GM23338 (cell line): Measurements from ENCODE around the gene IRGC. TPM values are rescaled to one million over a fixed set of nuclear protein-coding genes. Genes with fewer than 3 reads are reported as not detected.

Experiments used
- ATAC-seq: fragments of 200-7000 bp; cut with Tn5 transposase; 3 replicates; pipeline ENCODE4 v1.9.1; 2020
- DNase-seq: peaks from one replicate; pipeline ENCODE4 v3.0.0-alpha.2; 2015; ENCODE audit warnings: low spot score
- H2AFZ ChIP-seq: fragments of 200-600 bp; sonication (generic); 2 replicates; pipeline ENCODE4 v1.8.0; 2016; ENCODE audit warnings: antibody characterized with exemption, mild to moderate bottlenecking, moderate library complexity
- H3F3A ChIP-seq: fragments of 200-600 bp; sonication (generic); replicated peaks from 2 replicates; pipeline ENCODE4 v1.8.0; 2017; ENCODE audit warnings: antibody characterized with exemption, mixed run types, low read depth
- H3K27ac ChIP-seq: fragments of 200-600 bp; sonication (generic); 2 replicates; pipeline ENCODE4 v1.6.1; 2016; ENCODE audit warnings: low read depth
- H3K27me3 ChIP-seq: fragments of 200-600 bp; sonication (generic); 2 replicates; pipeline ENCODE4 v1.8.0; 2016; ENCODE audit warnings: mild to moderate bottlenecking, mixed run types, moderate library complexity; ENCODE audit not compliant: insufficient read depth
- H3K36me3 ChIP-seq: fragments of 200-600 bp; sonication (generic); 2 replicates; pipeline ENCODE4 v1.8.0; 2016; ENCODE audit warnings: mild to moderate bottlenecking; ENCODE audit not compliant: insufficient read depth
- H3K4me1 ChIP-seq: fragments of 200-600 bp; sonication (generic); 2 replicates; pipeline ENCODE4 v1.8.0; 2016; ENCODE audit warnings: mild to moderate bottlenecking, moderate library complexity; ENCODE audit not compliant: insufficient read depth
- H3K4me2 ChIP-seq: fragments of 200-600 bp; sonication (generic); 2 replicates; pipeline ENCODE4 v1.7.1; 2017; ENCODE audit warnings: mixed run types
- H3K4me3 ChIP-seq: fragments of 200-600 bp; sonication (generic); 2 replicates; pipeline ENCODE4 v1.6.1; 2016; ENCODE audit warnings: mixed run types
- H3K79me2 ChIP-seq: fragments of 200-600 bp; sonication (generic); replicated peaks from 2 replicates; pipeline ENCODE4 v1.8.0; 2017; ENCODE audit warnings: mild to moderate bottlenecking; ENCODE audit not compliant: insufficient read depth
- H3K9me2 ChIP-seq: fragments of 200-600 bp; sonication (generic); 2 replicates; pipeline ENCODE4 v1.8.0; 2017; ENCODE audit not compliant: insufficient read depth
- H4K20me1 ChIP-seq: fragments of 200-600 bp; sonication (generic); replicated peaks from 2 replicates; pipeline ENCODE4 v1.8.0; 2017; ENCODE audit warnings: mild to moderate bottlenecking; ENCODE audit not compliant: insufficient read depth
- H3K27ac Mint-ChIP-seq: 2 replicates; pipeline ENCODE4 v1.8.0; 2020; ENCODE audit warnings: inconsistent platforms, mild to moderate bottlenecking, moderate library complexity, mixed read lengths
- H3K27me3 Mint-ChIP-seq: 3 replicates; pipeline ENCODE4 v1.8.0; 2022; ENCODE audit warnings: low read depth, mild to moderate bottlenecking, moderate library complexity, mixed read lengths, inconsistent platforms; ENCODE audit not compliant: insufficient read depth, poor library complexity
- H3K36me3 Mint-ChIP-seq: 3 replicates; pipeline ENCODE4 v1.8.0; 2021; ENCODE audit warnings: low read depth, mild to moderate bottlenecking, inconsistent platforms, moderate library complexity, mixed read lengths
- H3K4me1 Mint-ChIP-seq: 3 replicates; pipeline ENCODE4 v1.8.0; 2020; ENCODE audit warnings: mild to moderate bottlenecking, inconsistent platforms, mixed read lengths
- H3K4me3 Mint-ChIP-seq: 3 replicates; pipeline ENCODE4 v1.8.0; 2021; ENCODE audit warnings: moderate library complexity, mild to moderate bottlenecking, inconsistent platforms, mixed read lengths
- H3K9me3 Mint-ChIP-seq: 3 replicates; pipeline ENCODE4 v1.8.0; 2020; ENCODE audit warnings: moderate library complexity, mild to moderate bottlenecking, inconsistent platforms, mixed read lengths
- CREB1 ChIP-seq: fragments of 250-450 bp; sonication (Bioruptor Pico); IDR thresholded peaks from 2 replicates; pipeline ENCODE4 v1.5.0; 2020; ENCODE audit warnings: low read depth, mild to moderate bottlenecking, moderate library complexity
- ETS1 ChIP-seq: IDR thresholded peaks from 2 replicates; pipeline ENCODE4 v1.6.1; 2016; ENCODE audit warnings: antibody characterized with exemption
- EZH2phosphoT487 ChIP-seq: fragments of 200-600 bp; sonication (generic); IDR thresholded peaks from one replicate; pipeline ENCODE4 v1.8.1; 2018; ENCODE audit warnings: antibody characterized with exemption; ENCODE audit not compliant: unreplicated experiment
- JUNB ChIP-seq: IDR thresholded peaks from one replicate; pipeline ENCODE4 v1.6.1; 2016; ENCODE audit warnings: antibody characterized with exemption; ENCODE audit not compliant: unreplicated experiment
- POLR2AphosphoS5 ChIP-seq: IDR thresholded peaks from 2 replicates; pipeline ENCODE4 v1.6.1; 2016; ENCODE audit warnings: antibody characterized with exemption, low read depth
- ZNF114 ChIP-seq: fragments of 250-450 bp; sonication (Bioruptor Pico); IDR thresholded peaks from 2 replicates; pipeline ENCODE4 v1.5.0; 2020; ENCODE audit warnings: mild to moderate bottlenecking, moderate library complexity
- ZNF331 ChIP-seq: fragments of 250-450 bp; sonication (Bioruptor Pico); IDR thresholded peaks from 2 replicates; pipeline ENCODE4 v1.5.0; 2020; ENCODE audit warnings: low read depth, mild to moderate bottlenecking, moderate library complexity
- ZNF462 ChIP-seq: fragments of 250-450 bp; sonication (Bioruptor Pico); IDR thresholded peaks from 2 replicates; pipeline ENCODE4 v1.5.0; 2020; ENCODE audit warnings: mild to moderate bottlenecking, moderate library complexity
- polyA plus RNA-seq: library from polyadenylated mRNA; unstranded; fragments of >200 nt; fragmentation: Nextera tagmentation; extraction: Ambion mirVana; gene quantifications from 2 replicates; pipeline ENCODE4 v1.2.1, GENCODE V29; 2016
- total RNA-seq: library from RNA; depleted of rRNA; stranded (reverse); fragments of >200 nt; shearing (Covaris generic); gene quantifications from 2 replicates; pipeline ENCODE4 v1.2.3, GENCODE V29; 2014

Gene IRGC
- total and polyA plus RNA-seq, 2 experiments from 2014 or later: not detected

GRCh38 chr19:43708716-43709115 lies 7.2 kb upstream of the IRGC start:
- Mint-ChIP-seq H3K9me3 (peaks cover 12% of the 10 kb centered on the region), H3K27ac (no peak overlapping the region), H3K4me1 (no peaks in the 10 kb centered on the region; the same call in 2 of the 3 replicates), H3K36me3 (peaks cover 3% of the 10 kb centered on the region; the same call in 2 of the 3 replicates), H3K4me3 (no peak overlapping the region), H3K27me3 (peaks cover 9% of the 10 kb centered on the region)
- H4K20me1 ChIP-seq: no peaks in the 10 kb centered on the region
- H3K36me3 ChIP-seq: no peaks in the 10 kb centered on the region
- no peak overlapping the region for H3K4me2 ChIP-seq
- no peaks in the 10 kb centered on the region for H3F3A ChIP-seq
- no peak overlapping the region for H3K4me3 ChIP-seq
- no peaks in the 10 kb centered on the region for H3K79me2 ChIP-seq
- TF ChIP-seq CREB1 (CRISPR knock-in tag): no peak
- peak; percentile 99 for TF ChIP-seq ZNF331 (CRISPR knock-in tag)
- H2AFZ ChIP-seq: no peak overlapping the region
- no peaks in the 10 kb centered on the region for H3K9me2 ChIP-seq
- ATAC-seq: no peak
- DNase-seq: no peak
- H3K27me3 ChIP-seq: no peaks in the 10 kb centered on the region
- no peak overlapping the region for H3K27ac ChIP-seq
- no peaks in the 10 kb centered on the region for H3K4me1 ChIP-seq

- Mint-ChIP-seq H3K36me3 (peaks cover 3% of the 10 kb centered on the region; the same call in 2 of the 3 replicates), H3K27ac (no peak overlapping the region), H3K9me3 (peaks cover 12% of the 10 kb centered on the region), H3K27me3 (peaks cover 5% of the 10 kb centered on the region), H3K4me1 (no peaks in the 10 kb centered on the region), H3K4me3 (no peak overlapping the region)
- peak overlapping the region; percentile 28; the same call in 1 of the 2 replicates for H2AFZ ChIP-seq
- H4K20me1 ChIP-seq: no peaks in the 10 kb centered on the region
- no peak overlapping the region for H3K4me2 ChIP-seq
- no peak overlapping the region for H3K4me3 ChIP-seq
- H3K9me2 ChIP-seq: no peaks in the 10 kb centered on the region
- no peak for DNase-seq
- H3F3A ChIP-seq: no peaks in the 10 kb centered on the region
- H3K27ac ChIP-seq: no peak overlapping the region
- no peaks in the 10 kb centered on the region for H3K36me3 ChIP-seq
- no peak for ATAC-seq
- no peaks in the 10 kb centered on the region for H3K79me2 ChIP-seq
- no peaks in the 10 kb centered on the region for H3K4me1 ChIP-seq
- no peak for TF ChIP-seq POLR2AphosphoS5
- TF ChIP-seq ETS1: no peak
- no peak for TF ChIP-seq EZH2phosphoT487
- TF ChIP-seq ZNF462: no peak
- TF ChIP-seq JUNB: no peak
- TF ChIP-seq ZNF331 (CRISPR knock-in tag): no peak
- no peak for TF ChIP-seq ZNF114 (CRISPR knock-in tag)
- H3K27me3 ChIP-seq: no peaks in the 10 kb centered on the region
Measured at GRCh38 chr19:43711751-43712355, 4.0 kb upstream of the IRGC start.
